Measurements from ENCODE around the gene BUB1. TPM values are rescaled to one million over a fixed set of nuclear protein-coding genes. Genes with fewer than 3 reads are reported as not detected.
"Not testable (repeated sequence)": the region's sequence is repeated elsewhere in the genome, so short reads cannot be mapped to it uniquely, and the experiment has no call there.

BUB1 gene
- total and polyA plus RNA-seq, 9 of the 15 experiments (the other 6 are each of a cell fraction or from before 2014, with no cell fraction given), result 73.4 to 247 (median 118) TPM

GRCh38 chr2:110635949-110636628, 41.8 kb downstream of the BUB1 start:
- POLR2A ChIA-PET, result interaction anchor here (0.6 kb wide), 1 partner anchor 486 kb away, joined by 3 read pairs; no protein-coding TSS in a partner anchor
- not testable (repeated sequence) for BruUV-seq (replicated peaks)

DNA sequence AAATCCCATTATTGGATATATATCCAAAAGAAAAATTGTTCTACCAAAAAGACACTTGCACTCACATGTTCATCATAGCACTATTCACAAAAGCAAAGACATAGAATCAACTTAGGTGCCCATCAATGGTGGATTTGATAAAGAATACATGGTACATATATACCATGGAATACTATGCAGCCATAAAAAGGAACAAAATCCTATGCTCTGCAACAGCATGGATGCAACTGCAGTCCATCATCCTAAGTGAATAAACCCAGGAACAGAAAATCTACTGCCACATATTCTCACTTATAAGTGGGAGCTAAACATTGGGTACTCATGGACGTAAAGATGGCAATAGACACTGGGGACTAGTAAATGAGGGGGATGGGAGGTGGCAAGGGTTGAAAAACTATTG, 50.5 kb downstream of the BUB1 start:
- H3K36me3 ChIP-seq (ENCODE audit: control insufficient read depth, insufficient read depth, low read length); H3K27ac ChIP-seq (ENCODE audit: extremely low read depth, low read depth, low read length); H3K4me3 ChIP-seq; H3K79me2 ChIP-seq (ENCODE audit: control insufficient read depth, insufficient read depth, low read length); ATAC-seq; H3K9me3 ChIP-seq (replicated peaks; ENCODE audit: control insufficient read depth, insufficient read depth, low read depth, low read length); H2AFZ ChIP-seq (ENCODE audit: low read depth, low read length); intact Hi-C loops (cut with micrococcal nuclease); POLR2A ChIA-PET; H3K4me1 ChIP-seq (replicated peaks in 1 of 2; ENCODE audit: control insufficient read depth in 2 of 2, insufficient read depth in 2 of 2, low read length in 2 of 2); H4K20me1 ChIP-seq (replicated peaks; ENCODE audit: control insufficient read depth, insufficient read depth, low read length); BruUV-seq (replicated peaks); FAIRE-seq; H3K27me3 ChIP-seq (ENCODE audit: control insufficient read depth in 2 of 2, insufficient read depth in 2 of 2, low read length in 2 of 2); H3K4me2 ChIP-seq (ENCODE audit: insufficient read depth, low read length); H3K9ac ChIP-seq (ENCODE audit: insufficient read depth in 1 of 2, low read depth in 2 of 2, low read length in 2 of 2); DNase-seq (ENCODE audit: extremely low read depth in 1 of 4, low spot score in 3 of 4); H3K9me1 ChIP-seq (ENCODE audit: control insufficient read depth, insufficient read depth, low read length); CTCF ChIA-PET (ENCODE audit: low intra/inter-chr PET ratio): not testable (repeated sequence)
- WGBS (ENCODE audit: insufficient coverage, low coverage, missing lambda C conversion rate), result 45% methylated on average over 1 of the region's 1 CpG
- TF ChIP-seq ZNF146 (CRISPR knock-in tag; IDR thresholded peaks at IDR 0.05; ENCODE audit: unreplicated experiment), result peak; percentile 63
- in situ Hi-C loops (cut with MboI), result loop anchor here (5.0 kb wide), 1 partner anchor 885 kb away; no protein-coding TSS in a partner anchor

More at GRCh38 chr2:110635949-110636628, 41.8 kb downstream of the BUB1 start:
- H3K27me3 ChIP-seq (ENCODE audit: control insufficient read depth in 2 of 2, insufficient read depth in 2 of 2, low read length in 2 of 2); H3K27ac ChIP-seq (ENCODE audit: extremely low read depth, low read depth, low read length); H3K4me1 ChIP-seq (replicated peaks in 1 of 2; ENCODE audit: control insufficient read depth in 2 of 2, insufficient read depth in 2 of 2, low read length in 2 of 2); FAIRE-seq; H3K9ac ChIP-seq (ENCODE audit: insufficient read depth in 1 of 2, low read depth in 2 of 2, low read length in 2 of 2); H2AFZ ChIP-seq (ENCODE audit: low read depth, low read length); intact Hi-C loops (cut with micrococcal nuclease); in situ Hi-C loops (cut with MboI); H3K9me3 ChIP-seq (replicated peaks; ENCODE audit: control insufficient read depth, insufficient read depth, low read depth, low read length); CTCF ChIA-PET (ENCODE audit: low intra/inter-chr PET ratio); H3K79me2 ChIP-seq (ENCODE audit: control insufficient read depth, insufficient read depth, low read length); H4K20me1 ChIP-seq (replicated peaks; ENCODE audit: control insufficient read depth, insufficient read depth, low read length); DNase-seq (ENCODE audit: extremely low read depth in 1 of 4, low spot score in 3 of 4); H3K4me2 ChIP-seq (ENCODE audit: insufficient read depth, low read length); H3K9me1 ChIP-seq (ENCODE audit: control insufficient read depth, insufficient read depth, low read length); H3K4me3 ChIP-seq; ATAC-seq: not testable (repeated sequence)
- 100% methylated on average over 2 of the region's 4 CpGs for WGBS (ENCODE audit: insufficient coverage, low coverage, missing lambda C conversion rate)
- peak; percentile 79 for TF ChIP-seq NFIC (IDR thresholded peaks at IDR 0.05)
- H3K36me3 ChIP-seq (ENCODE audit: control insufficient read depth, insufficient read depth, low read length), result peaks cover 56% of the 10 kb centered on the region

DNA sequence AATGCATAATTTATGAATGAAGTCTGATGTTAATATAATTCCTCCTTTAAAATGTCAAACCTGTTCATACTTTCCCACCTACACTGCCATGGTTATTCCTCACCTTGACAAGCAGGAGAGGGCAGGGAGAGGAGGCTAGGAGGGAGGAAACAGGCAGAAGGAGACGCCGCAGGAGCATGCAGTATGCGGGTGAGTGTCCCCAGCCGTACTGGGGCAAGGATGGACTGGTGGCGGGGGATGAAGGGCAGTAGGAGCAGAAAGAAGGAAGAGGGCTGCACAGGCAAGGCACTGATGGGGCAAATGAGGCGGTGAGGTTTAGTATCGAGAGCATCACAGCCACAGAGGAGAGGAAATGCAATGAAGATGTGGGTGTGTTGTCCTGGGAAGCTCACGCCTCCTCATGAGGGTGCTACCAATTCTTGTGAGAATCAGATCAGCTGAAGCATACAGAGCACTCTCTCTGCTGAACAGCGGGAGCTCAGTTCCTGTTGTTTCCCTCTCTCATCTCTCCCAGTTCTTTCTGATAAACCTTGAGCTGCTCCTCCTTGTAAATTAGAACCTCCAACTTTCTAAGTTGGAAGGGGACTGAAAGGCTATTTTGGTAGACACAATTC, 58.4 kb downstream of the BUB1 start:
- DNase-seq (ENCODE audit: extremely low read depth in 1 of 4, low spot score in 3 of 4); H3K9me1 ChIP-seq (ENCODE audit: control insufficient read depth, insufficient read depth, low read length); H3K36me3 ChIP-seq (ENCODE audit: control insufficient read depth, insufficient read depth, low read length); H3K9ac ChIP-seq (ENCODE audit: insufficient read depth in 1 of 2, low read depth in 2 of 2, low read length in 2 of 2); H3K9me3 ChIP-seq (replicated peaks; ENCODE audit: control insufficient read depth, insufficient read depth, low read depth, low read length); H4K20me1 ChIP-seq (replicated peaks; ENCODE audit: control insufficient read depth, insufficient read depth, low read length); H3K27me3 ChIP-seq (ENCODE audit: control insufficient read depth in 2 of 2, insufficient read depth in 2 of 2, low read length in 2 of 2); H3K4me1 ChIP-seq (replicated peaks in 1 of 2; ENCODE audit: control insufficient read depth in 2 of 2, insufficient read depth in 2 of 2, low read length in 2 of 2); BruUV-seq (replicated peaks); in situ Hi-C loops (cut with MboI); CTCF ChIA-PET (ENCODE audit: low intra/inter-chr PET ratio); H3K27ac ChIP-seq (ENCODE audit: extremely low read depth, low read depth, low read length); POLR2A ChIA-PET; intact Hi-C loops (cut with micrococcal nuclease); H3K79me2 ChIP-seq (ENCODE audit: control insufficient read depth, insufficient read depth, low read length); H3K4me2 ChIP-seq (ENCODE audit: insufficient read depth, low read length); H3K4me3 ChIP-seq; H2AFZ ChIP-seq (ENCODE audit: low read depth, low read length): not testable (repeated sequence)
- 0% methylated on average over 1 of the region's 9 CpGs for WGBS (ENCODE audit: insufficient coverage, low coverage, missing lambda C conversion rate)
- FAIRE-seq (peak; percentile 11), ATAC-seq (peak; percentile 47; the same call in 2 of the 3 replicates)

All from K562 (cell line).